CD14-positive monocyte (primary cell): Measurements from ENCODE around the gene GMDS. TPM values are rescaled to one million over a fixed set of nuclear protein-coding genes. Genes with fewer than 3 reads are reported as not detected.
A peak's percentile ranks its signal among the peaks of the same experiment; 100 is the strongest.

Experiments
- DNase-seq, 3 donors: peaks; one replicate each; pipeline ENCODE4 v3.0.0-alpha.2; 2011 to 2022
- H2AFZ ChIP-seq: 2 replicates; pipeline ENCODE4 v1.6.0; 2012; ENCODE audit warnings: mild to moderate bottlenecking, low read depth, low read length, inconsistent platforms; ENCODE audit not compliant: insufficient read depth, poor library complexity, severe bottlenecking
- H3K27ac ChIP-seq, 2 donors: 1 replicate in 1 of 2; 2 replicates in 1 of 2; pipeline ENCODE4 v1.5.1; 2012 to 2013; ENCODE audit warnings: low read length in 2 of 2, control low read depth in 1 of 2, inconsistent platforms in 1 of 2, low read depth in 1 of 2, mild to moderate bottlenecking in 1 of 2
- H3K27me3 ChIP-seq, 2 donors: one replicate each; pipeline versions ENCODE4 v1.6.0 to v1.6.1; 2011 to 2013; ENCODE audit warnings: low read length in 2 of 2; ENCODE audit not compliant: control insufficient read depth in 2 of 2, insufficient read depth in 2 of 2
- H3K36me3 ChIP-seq, 2 donors: replicated peaks in 1 of 2; 1 replicate in 1 of 2; 2 replicates in 1 of 2; pipeline versions ENCODE4 v1.5.1 to v1.6.1; 2012 to 2013; ENCODE audit warnings: low read length in 2 of 2, control low read depth in 1 of 2, inconsistent platforms in 1 of 2, mild to moderate bottlenecking in 1 of 2; ENCODE audit not compliant: insufficient read depth in 2 of 2, control insufficient read depth in 1 of 2
- H3K4me1 ChIP-seq, 2 donors: 1 replicate in 1 of 2; 2 replicates in 1 of 2; pipeline versions ENCODE4 v1.5.1 to v1.6.1; 2012 to 2013; ENCODE audit warnings: low read length in 2 of 2, control low read depth in 1 of 2, inconsistent platforms in 1 of 2, mild to moderate bottlenecking in 1 of 2, moderate library complexity in 1 of 2; ENCODE audit not compliant: insufficient read depth in 2 of 2, control insufficient read depth in 1 of 2
- H3K4me2 ChIP-seq: replicated peaks from 2 replicates; pipeline ENCODE3; 2012; ENCODE audit warnings: low read length, moderate library complexity, mild to moderate bottlenecking; ENCODE audit not compliant: poor library complexity, severe bottlenecking; ENCODE audit errors: extremely low read depth
- H3K4me3 ChIP-seq, 3 experiments: fragments of 200-600 bp in 1 of 3; sonication (generic) in 1 of 3; replicated peaks in 1 of 3; 1 replicate in 2 of 3; 2 replicates in 1 of 3; pipeline ENCODE4 v1.5.1; 2011 to 2013; ENCODE audit warnings: low read length in 3 of 3, mild to moderate bottlenecking in 3 of 3, control low read depth in 2 of 3, low read depth in 2 of 3, inconsistent platforms in 1 of 3, moderate library complexity in 1 of 3
- H3K79me2 ChIP-seq: 2 replicates; pipeline ENCODE4 v1.6.0; 2012; ENCODE audit warnings: mild to moderate bottlenecking, control low read depth, inconsistent platforms, low read length, moderate library complexity; ENCODE audit not compliant: insufficient read depth
- H3K9ac ChIP-seq: 2 replicates; pipeline ENCODE4 v1.6.0; 2017; ENCODE audit warnings: low read length, mild to moderate bottlenecking; ENCODE audit not compliant: insufficient read depth, poor library complexity, severe bottlenecking
- H3K9me3 ChIP-seq, 2 donors: replicated peaks in 1 of 2; 1 replicate in 1 of 2; 2 replicates in 1 of 2; pipeline versions ENCODE4 v1.5.1 to v1.6.1; 2012 to 2013; ENCODE audit warnings: low read length in 2 of 2, control low read depth in 1 of 2; ENCODE audit not compliant: control insufficient read depth in 1 of 2, insufficient read depth in 1 of 2
- H4K20me1 ChIP-seq: 2 replicates; pipeline ENCODE4 v1.6.0; 2012; ENCODE audit warnings: mild to moderate bottlenecking, low read length, control low read depth, moderate library complexity; ENCODE audit not compliant: insufficient read depth
- H3K27ac Mint-ChIP-seq, 7 donors: one replicate each; pipeline ENCODE4 v1.8.0; 2020; ENCODE audit warnings: mild to moderate bottlenecking in 7 of 7, mixed read lengths in 7 of 7, moderate library complexity in 6 of 7, inconsistent platforms in 2 of 7
- H3K27me3 Mint-ChIP-seq, 3 donors: one replicate each; pipeline ENCODE4 v1.8.0; 2021 to 2022; ENCODE audit warnings: low read depth in 3 of 3, mild to moderate bottlenecking in 3 of 3, mixed read lengths in 3 of 3, moderate library complexity in 3 of 3, inconsistent platforms in 1 of 3
- H3K36me3 Mint-ChIP-seq, 2 donors: one replicate each; pipeline ENCODE4 v1.8.0; 2020; ENCODE audit warnings: mixed read lengths in 2 of 2, inconsistent platforms in 1 of 2, mild to moderate bottlenecking in 1 of 2
- H3K4me1 Mint-ChIP-seq: one replicate; pipeline ENCODE4 v1.8.0; 2020; ENCODE audit warnings: mild to moderate bottlenecking, mixed read lengths
- H3K4me3 Mint-ChIP-seq, 2 donors: one replicate each; pipeline ENCODE4 v1.8.0; 2020; ENCODE audit warnings: mild to moderate bottlenecking in 2 of 2, mixed read lengths in 2 of 2, moderate library complexity in 1 of 2
- H3K9me3 Mint-ChIP-seq, 7 donors: one replicate each; pipeline ENCODE4 v1.8.0; 2020 to 2022; ENCODE audit warnings: mixed read lengths in 7 of 7, mild to moderate bottlenecking in 6 of 7, moderate library complexity in 6 of 7, inconsistent platforms in 2 of 7
- CTCF ChIP-seq: fragments of 200-600 bp; IDR thresholded peaks from one replicate; pipeline ENCODE4 v1.8.0; 2022; ENCODE audit warnings: antibody characterized with exemption, mild to moderate bottlenecking
- WGBS: methylation state at CpG from one replicate; pipeline ENCODE4 v1.1.5; 2013; ENCODE audit warnings: missing lambda C conversion rate; ENCODE audit not compliant: insufficient coverage; 5-methylcytosine and 5-hydroxymethylcytosine counted together
- intact Hi-C, 2 donors: fragments of 100-400 bp; cut with micrococcal nuclease; formaldehyde crosslinking; loops; one replicate each; pipeline versions ENCODE4 v1.15.0 to v1.15.1; 2023
- polyA plus RNA-seq, 3 donors: library from polyadenylated mRNA; depleted of rRNA in 1 of 3; unstranded in 2 of 3; stranded (reverse) in 1 of 3; fragments of 300-500 nt in 2 of 3; fragments of >200 nt in 1 of 3; fragmentation: Illumina TruSeq in 2 of 3; gene quantifications; 1 replicate in 2 of 3; 2 replicates in 1 of 3; pipeline ENCODE4 v1.2.3, GENCODE V29; 2012 to 2021

GMDS gene
- polyA plus RNA-seq, 3 donors: 10.5 to 19.9 (median 17.6) TPM

- no peak overlapping the region for H2AFZ ChIP-seq
- H3K27me3 Mint-ChIP-seq: peaks cover 0 to 4% (median 3%) of the 10 kb centered on the region in 3 donors
- no peak overlapping the region for H3K4me2 ChIP-seq
- H3K9me3 ChIP-seq: no peaks in the 10 kb centered on the region
- no peak overlapping the region for H3K27ac Mint-ChIP-seq
- no peaks in the 10 kb centered on the region for H3K79me2 ChIP-seq
- no peak for DNase-seq
- intact Hi-C loops: no loop called here
- no peak for TF ChIP-seq CTCF
- no peaks in the 10 kb centered on the region for H3K36me3 ChIP-seq
- H3K4me3 Mint-ChIP-seq: no peak overlapping the region
- no peaks in the 10 kb centered on the region for H4K20me1 ChIP-seq
- H3K4me1 ChIP-seq: no peaks in the 10 kb centered on the region
- H3K9ac ChIP-seq: no peak overlapping the region
- peaks cover 0 to 1% of the 10 kb centered on the region in 2 donors for H3K36me3 Mint-ChIP-seq
- no peaks in the 10 kb centered on the region for H3K27me3 ChIP-seq
- H3K4me3 ChIP-seq: no peak overlapping the region
- peaks cover 3% of the 10 kb centered on the region for H3K4me1 Mint-ChIP-seq
- H3K9me3 Mint-ChIP-seq: peaks cover 0 to 2% (median 0%) of the 10 kb centered on the region in 7 donors
- no peak overlapping the region for H3K27ac ChIP-seq
- 100% methylated on average over 2 of the region's 3 CpGs for WGBS
These were observed 594.0 kb downstream of the GMDS start for GRCh38 chr6:1651362-1651761.

- Histone ChIP-seq H3K27ac (no peak overlapping the region), H3K9me3 (no peaks in the 10 kb centered on the region), H3K4me3 (no peak overlapping the region), H3K9ac (no peak overlapping the region), H3K79me2 (no peaks in the 10 kb centered on the region), H4K20me1 (no peaks in the 10 kb centered on the region), H2AFZ (no peak overlapping the region), H3K36me3 (no peaks in the 10 kb centered on the region), H3K27me3 (no peaks in the 10 kb centered on the region), H3K4me1 (peaks cover 5 to 7% of the 10 kb centered on the region in 2 donors), H3K4me2 (no peak overlapping the region)
- intact Hi-C loops: no loop called here
- H3K27me3 Mint-ChIP-seq: peaks cover 0 to 3% (median 0%) of the 10 kb centered on the region in 3 donors
- peak overlapping the region in 1 of 7 donors; percentile 18 for H3K27ac Mint-ChIP-seq
- 98% methylated on average over 13 of the region's 14 CpGs for WGBS
- H3K9me3 Mint-ChIP-seq: peaks cover 0 to 3% (median 0%) of the 10 kb centered on the region in 7 donors
- H3K4me1 Mint-ChIP-seq: peaks cover 12% of the 10 kb centered on the region
- no peak overlapping the region for H3K4me3 Mint-ChIP-seq
- H3K36me3 Mint-ChIP-seq: peaks cover 0 to 3% of the 10 kb centered on the region in 2 donors
- no peak for DNase-seq
- no peak for TF ChIP-seq CTCF
These were observed 599.8 kb downstream of the GMDS start for GRCh38 chr6:1645466-1646185.
